HG03520 (cell line): ENCODE data around the gene HCN4.

ENCODE experiments used
- ATAC-seq: cut with Tn5 transposase; IDR thresholded peaks from one replicate; pipeline ENCODE4 v1.9.1; 2021; ENCODE audit warnings: mild to moderate bottlenecking, moderate library complexity; ENCODE audit not compliant: unreplicated experiment

Gene HCN4

GRCh38 chr15:73380661-73381060 is 11.9 kb upstream of the HCN4 start:
- ATAC-seq, result no peak

- no peak for ATAC-seq
Measured at GRCh38 chr15:73378089-73378488, 9.3 kb upstream of the HCN4 start.

GRCh38 chr15:73375755-73376305 is 7.1 kb upstream of the HCN4 start:
- ATAC-seq, result no peak

DNA sequence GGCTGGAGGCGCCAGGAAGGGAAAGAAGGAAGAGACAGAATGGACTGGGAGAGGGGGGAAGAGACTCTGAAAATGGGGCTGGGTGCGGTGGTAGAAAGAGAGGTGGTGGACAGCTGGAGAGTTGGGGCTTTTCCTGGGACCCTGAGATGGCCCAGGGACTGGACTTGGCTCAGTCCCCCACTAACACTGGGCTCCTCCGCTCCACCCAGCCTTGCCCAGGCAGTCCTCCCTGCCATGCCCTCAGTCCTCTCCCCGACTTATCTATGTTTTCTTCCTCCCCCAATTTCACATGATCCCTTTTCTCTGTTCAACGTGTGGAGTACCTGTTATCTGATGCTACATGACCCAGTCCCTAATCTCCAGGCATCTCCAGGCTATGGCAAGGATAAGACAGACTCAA is 6.3 kb upstream of the HCN4 start:
- ATAC-seq, result no peak

DNA sequence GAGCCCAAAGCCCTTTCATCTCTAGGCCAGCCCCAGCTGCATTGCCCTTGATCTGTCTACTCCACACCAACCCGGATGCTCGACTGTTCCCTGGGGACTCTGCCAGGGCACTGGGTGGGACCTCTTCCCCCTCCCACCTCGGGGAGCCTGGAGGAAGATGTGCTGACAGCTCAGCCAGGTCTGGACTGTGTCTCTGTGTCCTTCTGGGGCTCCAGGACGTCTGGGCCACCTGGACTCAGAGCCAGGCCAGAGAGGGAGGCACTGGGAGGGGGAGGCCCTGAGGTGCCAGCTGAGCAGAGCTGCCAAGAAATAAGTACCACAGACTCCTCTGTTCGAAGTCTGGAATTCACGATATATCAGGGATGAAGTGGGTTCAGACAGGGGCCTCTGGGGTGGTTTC is 5.8 kb upstream of the HCN4 start:
- ATAC-seq, result no peak

GRCh38 chr15:73373221-73373620 is 4.5 kb upstream of the HCN4 start:
- ATAC-seq, result no peak

DNA sequence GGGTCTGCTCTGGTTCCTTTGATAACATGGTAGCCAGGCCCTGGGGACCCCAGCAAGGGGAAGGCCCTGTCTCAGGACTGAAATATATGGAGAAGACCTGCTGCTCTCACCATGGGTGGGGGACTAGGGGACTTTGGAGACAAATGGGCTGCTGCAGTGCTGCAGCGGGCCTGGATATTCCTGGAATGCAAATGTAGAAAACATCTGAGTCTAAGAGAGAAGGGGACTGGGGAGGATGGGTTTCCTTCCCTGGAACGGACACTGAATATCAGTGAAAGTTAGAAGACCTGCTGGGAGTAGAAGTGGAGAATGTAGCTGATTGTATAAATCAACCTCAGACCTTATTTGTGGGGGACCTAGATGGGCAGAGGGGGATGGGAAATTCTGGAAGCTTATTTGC is 3.1 kb upstream of the HCN4 start:
- no peak for ATAC-seq

GRCh38 chr15:73370151-73370550 is 1.4 kb upstream of the HCN4 start:
- ATAC-seq, result no peak

DNA sequence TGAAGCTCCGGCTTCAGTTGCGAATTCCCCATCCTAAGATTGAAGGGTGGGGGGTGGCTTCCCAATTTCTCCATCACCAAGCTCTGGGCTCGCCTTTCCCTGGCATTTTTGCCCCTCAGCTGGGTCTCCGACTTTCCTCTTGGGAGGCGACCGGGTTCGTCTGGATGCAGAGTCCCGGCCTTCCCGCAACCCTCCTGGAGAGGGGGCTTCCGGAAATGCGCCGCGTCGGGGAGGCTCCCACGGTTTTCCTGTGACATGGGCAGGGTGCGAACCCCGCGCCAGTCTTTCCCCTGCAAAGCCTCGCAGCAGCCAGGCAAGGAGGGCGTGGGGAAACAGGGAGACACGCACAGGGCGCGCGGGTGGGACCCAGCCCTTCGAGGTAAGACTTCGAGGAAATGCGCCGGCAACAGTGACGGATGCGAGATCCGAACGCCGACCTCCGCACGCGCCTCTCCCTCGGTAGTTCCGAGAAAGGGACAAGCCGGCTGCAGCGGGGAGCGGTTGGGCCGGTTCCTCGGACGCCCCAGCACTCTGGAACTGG is 466 bp upstream of the HCN4 start:
- ATAC-seq, result no peak

GRCh38 chr15:73367624-73368300 is 996 bp downstream of the HCN4 start:
- ATAC-seq, result no peak

- ATAC-seq, result no peak
Measured at GRCh38 chr15:73366766-73367623, 1.8 kb downstream of the HCN4 start.

DNA sequence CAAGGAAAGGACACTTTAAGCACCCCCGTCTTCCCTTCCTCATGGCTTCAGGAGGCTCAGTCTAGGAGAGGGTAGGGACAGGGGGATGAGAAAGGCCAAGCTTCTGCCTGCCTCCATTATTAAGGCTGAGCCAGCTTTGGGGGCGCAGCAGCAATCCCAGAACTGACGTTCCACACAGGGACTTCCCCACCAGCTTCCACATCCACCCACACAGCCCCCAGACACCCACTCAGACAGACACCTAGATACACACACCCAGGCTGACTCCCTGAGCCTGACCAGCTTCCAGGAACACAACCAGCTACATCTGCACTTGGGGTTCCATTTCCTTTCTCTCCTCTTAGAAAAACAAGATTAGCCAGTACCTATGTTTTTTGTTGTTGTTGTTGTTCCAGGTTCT is 4.7 kb downstream of the HCN4 start:
- no peak for ATAC-seq

DNA sequence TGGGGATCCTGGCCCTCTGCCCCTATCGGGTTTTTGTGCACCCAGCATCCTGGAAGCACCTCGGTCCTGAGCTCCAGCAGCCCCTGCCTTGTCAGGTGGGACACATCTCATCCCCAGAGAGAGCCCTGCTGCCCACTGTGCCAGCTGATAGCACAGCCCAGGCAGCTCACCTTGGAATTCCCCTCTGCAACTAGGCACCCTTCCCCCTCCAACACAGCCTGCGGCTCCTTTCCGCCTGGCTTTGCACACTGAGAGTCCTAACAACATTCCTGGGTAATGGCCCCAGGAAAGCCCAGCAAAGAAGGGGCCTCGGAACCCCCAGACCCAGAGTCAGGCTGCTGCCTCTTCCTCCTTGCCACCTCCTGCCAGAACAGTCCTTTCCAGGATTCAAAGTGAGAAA is 5.9 kb downstream of the HCN4 start:
- ATAC-seq, result no peak

GRCh38 chr15:73361337-73361736 is 7.4 kb downstream of the HCN4 start:
- no peak for ATAC-seq

- ATAC-seq, result no peak
Measured at GRCh38 chr15:73359651-73360050, 9.1 kb downstream of the HCN4 start.

DNA sequence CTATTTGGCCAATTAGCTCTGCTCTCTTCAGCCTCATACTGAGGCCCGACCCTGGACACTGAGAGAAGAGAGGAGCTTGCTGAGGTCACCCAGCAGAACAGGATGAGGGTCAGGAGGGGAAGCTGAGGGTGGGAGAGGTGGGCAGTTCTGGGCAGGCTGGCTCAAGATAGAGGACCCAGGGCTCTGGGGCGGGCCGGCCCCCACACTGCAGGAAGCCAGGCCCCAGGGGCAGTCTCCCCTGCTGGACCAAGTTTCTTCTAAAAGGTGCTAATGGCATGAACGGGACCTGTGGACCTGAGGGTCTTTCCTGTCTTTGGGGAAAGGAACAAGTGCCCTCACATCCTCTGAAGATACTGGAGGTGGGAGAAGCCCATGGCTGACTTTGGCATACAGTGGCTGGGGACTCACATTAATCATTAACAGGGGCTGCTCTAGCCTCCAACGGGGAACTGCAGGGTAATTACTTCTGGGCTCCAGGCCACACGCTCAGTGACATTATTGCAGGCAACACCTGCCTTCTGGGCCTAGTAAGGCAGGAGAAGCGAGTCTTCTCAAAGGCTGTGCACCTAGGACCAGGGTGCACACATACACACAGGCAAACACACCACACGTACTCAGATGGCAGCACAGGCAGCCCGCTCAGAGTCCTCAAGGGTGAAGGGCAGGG is 10.6 kb downstream of the HCN4 start:
- no peak for ATAC-seq

DNA sequence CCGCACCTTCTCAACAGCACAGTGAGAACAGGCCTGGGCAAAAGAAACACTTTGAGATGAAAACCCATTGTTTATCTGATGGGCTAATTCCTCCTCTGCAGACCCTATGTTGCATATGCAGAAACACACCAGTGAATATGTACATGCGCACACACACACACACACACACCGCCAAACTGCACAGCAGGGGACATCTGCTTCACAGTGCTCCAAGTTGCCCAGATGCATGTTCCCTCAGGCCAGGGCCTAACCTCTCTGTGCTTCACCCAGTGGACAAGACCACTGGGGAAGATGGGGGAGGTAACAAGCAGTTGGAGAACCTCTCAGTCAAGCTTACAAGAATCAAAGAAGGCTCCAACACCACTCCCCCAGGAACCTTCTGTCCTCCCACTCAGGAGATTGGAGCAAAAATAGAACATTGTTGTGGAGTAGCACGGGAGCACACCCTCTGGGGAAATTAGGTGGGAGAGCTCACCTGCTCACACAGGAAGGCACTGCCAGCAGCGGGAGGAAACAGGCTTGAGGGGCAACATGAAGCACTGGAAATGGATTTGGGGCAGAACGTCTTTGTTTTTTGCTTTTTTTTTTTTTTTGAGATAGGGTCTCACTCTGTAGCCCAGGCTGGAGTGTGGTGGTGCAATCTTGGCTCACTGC is 13.0 kb downstream of the HCN4 start:
- no peak for ATAC-seq

- ATAC-seq, result no peak
Measured at GRCh38 chr15:73354241-73354640, 14.5 kb downstream of the HCN4 start.

GRCh38 chr15:73353734-73354133 is 15.0 kb downstream of the HCN4 start:
- no peak for ATAC-seq

- ATAC-seq, result no peak
Measured at GRCh38 chr15:73352082-73352481, 16.7 kb downstream of the HCN4 start.

GRCh38 chr15:73349191-73349590 is 19.6 kb downstream of the HCN4 start:
- no peak for ATAC-seq
